ENCODE data around the gene REXO4. TPM values are rescaled to one million over a fixed set of nuclear protein-coding genes. Genes with fewer than 3 reads are reported as not detected.

Gene REXO4
- total and polyA plus RNA-seq, 2 of the 13 experiments (the other 11 are each of a cell fraction or from before 2014, with no cell fraction given) = 18.5 to 30.4 TPM

DNA sequence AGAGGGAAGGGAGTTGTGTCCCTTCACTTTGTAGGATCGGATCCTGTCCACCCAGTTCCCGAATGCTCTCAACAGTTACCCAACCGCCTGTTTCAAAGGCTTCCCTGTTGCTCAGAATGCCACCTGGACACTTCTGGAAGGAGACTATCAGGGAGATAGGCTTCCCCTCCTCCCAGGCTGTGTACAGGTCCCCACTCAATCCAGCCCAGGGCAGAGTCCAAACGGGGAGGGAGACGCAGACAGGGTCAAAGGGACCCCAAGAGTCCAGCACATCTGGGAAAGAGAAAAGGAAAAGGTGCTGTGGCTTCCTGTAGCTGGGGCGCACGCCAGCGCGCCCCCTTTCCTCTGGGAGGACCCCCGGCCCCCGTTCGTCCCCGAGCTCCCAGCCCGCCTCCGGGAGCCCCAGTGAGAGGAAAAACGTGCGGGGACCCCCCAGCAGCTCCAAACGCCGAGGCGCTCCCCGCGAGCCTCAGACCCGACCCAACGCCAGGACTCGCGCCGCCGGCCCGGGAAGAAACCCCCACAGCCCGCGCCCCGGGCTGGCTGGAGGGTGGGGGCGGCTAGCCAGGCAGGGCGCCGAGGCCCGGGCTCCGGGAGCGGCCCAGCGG lies 42.6 kb downstream of the REXO4 start (continued):
- TF ChIP-seq, protein P1, sequence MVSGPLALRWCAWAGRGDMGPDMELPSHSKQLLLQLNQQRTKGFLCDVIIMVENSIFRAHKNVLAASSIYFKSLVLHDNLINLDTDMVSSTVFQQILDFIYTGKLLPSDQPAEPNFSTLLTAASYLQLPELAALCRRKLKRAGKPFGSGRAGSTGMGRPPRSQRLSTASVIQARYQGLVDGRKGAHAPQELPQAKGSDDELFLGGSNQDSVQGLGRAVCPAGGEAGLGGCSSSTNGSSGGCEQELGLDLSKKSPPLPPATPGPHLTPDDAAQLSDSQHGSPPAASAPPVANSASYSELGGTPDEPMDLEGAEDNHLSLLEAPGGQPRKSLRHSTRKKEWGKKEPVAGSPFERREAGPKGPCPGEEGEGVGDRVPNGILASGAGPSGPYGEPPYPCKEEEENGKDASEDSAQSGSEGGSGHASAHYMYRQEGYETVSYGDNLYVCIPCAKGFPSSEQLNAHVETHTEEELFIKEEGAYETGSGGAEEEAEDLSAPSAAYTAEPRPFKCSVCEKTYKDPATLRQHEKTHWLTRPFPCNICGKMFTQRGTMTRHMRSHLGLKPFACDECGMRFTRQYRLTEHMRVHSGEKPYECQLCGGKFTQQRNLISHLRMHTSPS (CRISPR knock-in tag; IDR thresholded peaks at IDR 0.05; ENCODE audit: low read depth) = no peak
- no peak for TF ChIP-seq NFIC (IDR thresholded peaks at IDR 0.05; ENCODE audit: low read length)
- TF ChIP-seq, protein P2, sequence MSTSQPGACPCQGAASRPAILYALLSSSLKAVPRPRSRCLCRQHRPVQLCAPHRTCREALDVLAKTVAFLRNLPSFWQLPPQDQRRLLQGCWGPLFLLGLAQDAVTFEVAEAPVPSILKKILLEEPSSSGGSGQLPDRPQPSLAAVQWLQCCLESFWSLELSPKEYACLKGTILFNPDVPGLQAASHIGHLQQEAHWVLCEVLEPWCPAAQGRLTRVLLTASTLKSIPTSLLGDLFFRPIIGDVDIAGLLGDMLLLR (CRISPR knock-in tag; IDR thresholded peaks at IDR 0.05) = no peak
- TF ChIP-seq, protein P3, sequence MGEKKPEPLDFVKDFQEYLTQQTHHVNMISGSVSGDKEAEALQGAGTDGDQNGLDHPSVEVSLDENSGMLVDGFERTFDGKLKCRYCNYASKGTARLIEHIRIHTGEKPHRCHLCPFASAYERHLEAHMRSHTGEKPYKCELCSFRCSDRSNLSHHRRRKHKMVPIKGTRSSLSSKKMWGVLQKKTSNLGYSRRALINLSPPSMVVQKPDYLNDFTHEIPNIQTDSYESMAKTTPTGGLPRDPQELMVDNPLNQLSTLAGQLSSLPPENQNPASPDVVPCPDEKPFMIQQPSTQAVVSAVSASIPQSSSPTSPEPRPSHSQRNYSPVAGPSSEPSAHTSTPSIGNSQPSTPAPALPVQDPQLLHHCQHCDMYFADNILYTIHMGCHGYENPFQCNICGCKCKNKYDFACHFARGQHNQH (CRISPR knock-in tag; IDR thresholded peaks at IDR 0.05) = 0 out of 2 replicates have a peak, but pooled peaks have one; percentile 20
- TF ChIP-seq DNMT1 (CRISPR knock-in tag; IDR thresholded peaks at IDR 0.05) = no peak
- no peak for TF ChIP-seq PTBP1 (IDR thresholded peaks at IDR 0.05; ENCODE audit: low read depth, low read length, poor library complexity, severe bottlenecking)
- TF ChIP-seq ZMYM4 (CRISPR knock-in tag; IDR thresholded peaks at IDR 0.05) = peak; percentile 51; the same call in 1 of the 2 replicates
- no peak for TF ChIP-seq ZNF432 (CRISPR knock-in tag; IDR thresholded peaks at IDR 0.05; ENCODE audit: borderline replicate concordance)
- TF ChIP-seq ZNF572 (CRISPR knock-in tag; IDR thresholded peaks at IDR 0.05) = no peak
- no peak for TF ChIP-seq ATF7-NPFF (CRISPR knock-in tag; IDR thresholded peaks at IDR 0.05; ENCODE audit: low read depth)
- peak; percentile 69; the same call in 1 of the 2 replicates for TF ChIP-seq ZBTB7B (CRISPR knock-in tag; IDR thresholded peaks at IDR 0.05)
- TF ChIP-seq GABPB1 (CRISPR knock-in tag; IDR thresholded peaks at IDR 0.05) = no peak
- TF ChIP-seq, protein P4, sequence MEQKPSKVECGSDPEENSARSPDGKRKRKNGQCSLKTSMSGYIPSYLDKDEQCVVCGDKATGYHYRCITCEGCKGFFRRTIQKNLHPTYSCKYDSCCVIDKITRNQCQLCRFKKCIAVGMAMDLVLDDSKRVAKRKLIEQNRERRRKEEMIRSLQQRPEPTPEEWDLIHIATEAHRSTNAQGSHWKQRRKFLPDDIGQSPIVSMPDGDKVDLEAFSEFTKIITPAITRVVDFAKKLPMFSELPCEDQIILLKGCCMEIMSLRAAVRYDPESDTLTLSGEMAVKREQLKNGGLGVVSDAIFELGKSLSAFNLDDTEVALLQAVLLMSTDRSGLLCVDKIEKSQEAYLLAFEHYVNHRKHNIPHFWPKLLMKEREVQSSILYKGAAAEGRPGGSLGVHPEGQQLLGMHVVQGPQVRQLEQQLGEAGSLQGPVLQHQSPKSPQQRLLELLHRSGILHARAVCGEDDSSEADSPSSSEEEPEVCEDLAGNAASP (CRISPR knock-in tag; IDR thresholded peaks at IDR 0.05; ENCODE audit: borderline replicate concordance) = 0 out of 2 replicates have a peak, but pooled peaks have one; percentile 22
- TF ChIP-seq AHR (CRISPR knock-in tag; IDR thresholded peaks at IDR 0.05) = no peak
- no peak for TF ChIP-seq SMARCE1 (IDR thresholded peaks at IDR 0.05; ENCODE audit: borderline replicate concordance)
- TF ChIP-seq, protein P5, sequence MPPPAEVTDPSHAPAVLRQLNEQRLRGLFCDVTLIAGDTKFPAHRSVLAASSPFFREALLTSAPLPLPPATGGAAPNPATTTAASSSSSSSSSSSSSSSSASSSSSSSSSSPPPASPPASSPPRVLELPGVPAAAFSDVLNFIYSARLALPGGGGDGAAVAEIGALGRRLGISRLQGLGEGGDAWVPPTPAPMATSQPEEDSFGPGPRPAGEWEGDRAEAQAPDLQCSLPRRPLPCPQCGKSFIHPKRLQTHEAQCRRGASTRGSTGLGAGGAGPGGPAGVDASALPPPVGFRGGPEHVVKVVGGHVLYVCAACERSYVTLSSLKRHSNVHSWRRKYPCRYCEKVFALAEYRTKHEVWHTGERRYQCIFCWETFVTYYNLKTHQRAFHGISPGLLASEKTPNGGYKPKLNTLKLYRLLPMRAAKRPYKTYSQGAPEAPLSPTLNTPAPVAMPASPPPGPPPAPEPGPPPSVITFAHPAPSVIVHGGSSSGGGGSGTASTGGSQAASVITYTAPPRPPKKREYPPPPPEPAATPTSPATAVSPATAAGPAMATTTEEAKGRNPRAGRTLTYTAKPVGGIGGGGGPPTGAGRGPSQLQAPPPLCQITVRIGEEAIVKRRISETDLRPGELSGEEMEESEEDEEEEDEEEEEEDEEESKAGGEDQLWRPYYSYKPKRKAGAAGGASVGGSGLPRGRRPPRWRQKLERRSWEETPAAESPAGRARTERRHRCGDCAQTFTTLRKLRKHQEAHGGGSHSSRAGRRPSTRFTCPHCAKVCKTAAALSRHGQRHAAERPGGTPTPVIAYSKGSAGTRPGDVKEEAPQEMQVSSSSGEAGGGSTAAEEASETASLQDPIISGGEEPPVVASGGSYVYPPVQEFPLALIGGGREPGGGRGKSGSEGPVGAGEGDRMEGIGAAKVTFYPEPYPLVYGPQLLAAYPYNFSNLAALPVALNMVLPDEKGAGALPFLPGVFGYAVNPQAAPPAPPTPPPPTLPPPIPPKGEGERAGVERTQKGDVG (CRISPR knock-in tag; IDR thresholded peaks at IDR 0.05; ENCODE audit: borderline replicate concordance) = no peak
- no peak for TF ChIP-seq ZNF296 (CRISPR knock-in tag; conservative IDR thresholded peaks at IDR 0.05)
- 0 out of 2 replicates have a peak, but pooled peaks have one; percentile 34 for TF ChIP-seq HOXD1 (CRISPR knock-in tag; IDR thresholded peaks at IDR 0.05)
- no peak for TF ChIP-seq ZFP1 (CRISPR knock-in tag; IDR thresholded peaks at IDR 0.05)
- TF ChIP-seq EED (CRISPR knock-in tag; IDR thresholded peaks at IDR 0.05) = no peak
- no peak for TF ChIP-seq NFIB (CRISPR knock-in tag; IDR thresholded peaks at IDR 0.05; ENCODE audit: borderline replicate concordance)
- no peak for TF ChIP-seq ZNF879 (CRISPR knock-in tag; IDR thresholded peaks at IDR 0.05)
- TF ChIP-seq, protein P6, sequence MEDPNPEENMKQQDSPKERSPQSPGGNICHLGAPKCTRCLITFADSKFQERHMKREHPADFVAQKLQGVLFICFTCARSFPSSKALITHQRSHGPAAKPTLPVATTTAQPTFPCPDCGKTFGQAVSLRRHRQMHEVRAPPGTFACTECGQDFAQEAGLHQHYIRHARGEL (CRISPR knock-in tag; IDR thresholded peaks at IDR 0.05) = no peak
